ENCODE measurements around the gene ZSWIM7. TPM values are rescaled to one million over a fixed set of nuclear protein-coding genes. Genes with fewer than 3 reads are reported as not detected.

Gene ZSWIM7
- total RNA-seq, 2 donors from 2014 or later, result 45.5 to 58.8 TPM

- Histone ChIP-seq H3K9ac (ENCODE audit: extremely low read depth, low read length, poor library complexity, severe bottlenecking) (no peak overlapping the region), H3K36me3 (ENCODE audit: control insufficient read depth, insufficient read depth, low read length) (peaks cover 90% of the 10 kb centered on the region), H3K27me3 (ENCODE audit: control insufficient read depth, insufficient read depth, low read length, poor library complexity, severe bottlenecking) (no peaks in the 10 kb centered on the region), H3K4me3 (ENCODE audit: low read length) (no peak overlapping the region), H3K4me1 (ENCODE audit: control insufficient read depth, insufficient read depth, low read length) (no peaks in the 10 kb centered on the region), H3K27ac (ENCODE audit: low read depth, low read length) (no peak overlapping the region), H3K9me3 (ENCODE audit: control insufficient read depth, low read length) (peaks cover 6% of the 10 kb centered on the region)
- Mint-ChIP-seq H3K36me3 (ENCODE audit: low read depth) (peaks cover 87% of the 10 kb centered on the region), H3K4me3 (no peak overlapping the region), H3K4me1 (peaks cover 12% of the 10 kb centered on the region), H3K27me3 (ENCODE audit: insufficient read depth) (no peaks in the 10 kb centered on the region), H3K9me3 (peaks cover 3% of the 10 kb centered on the region), H3K27ac (no peak overlapping the region)
- WGBS, 2 experiments (ENCODE audit: insufficient coverage in 1 of 2, insufficient read length in 1 of 2), result 85 to 93% methylated on average over 3 of the region's 3 CpGs
- DNase-seq, result no peak
- TF ChIP-seq, protein P1, sequence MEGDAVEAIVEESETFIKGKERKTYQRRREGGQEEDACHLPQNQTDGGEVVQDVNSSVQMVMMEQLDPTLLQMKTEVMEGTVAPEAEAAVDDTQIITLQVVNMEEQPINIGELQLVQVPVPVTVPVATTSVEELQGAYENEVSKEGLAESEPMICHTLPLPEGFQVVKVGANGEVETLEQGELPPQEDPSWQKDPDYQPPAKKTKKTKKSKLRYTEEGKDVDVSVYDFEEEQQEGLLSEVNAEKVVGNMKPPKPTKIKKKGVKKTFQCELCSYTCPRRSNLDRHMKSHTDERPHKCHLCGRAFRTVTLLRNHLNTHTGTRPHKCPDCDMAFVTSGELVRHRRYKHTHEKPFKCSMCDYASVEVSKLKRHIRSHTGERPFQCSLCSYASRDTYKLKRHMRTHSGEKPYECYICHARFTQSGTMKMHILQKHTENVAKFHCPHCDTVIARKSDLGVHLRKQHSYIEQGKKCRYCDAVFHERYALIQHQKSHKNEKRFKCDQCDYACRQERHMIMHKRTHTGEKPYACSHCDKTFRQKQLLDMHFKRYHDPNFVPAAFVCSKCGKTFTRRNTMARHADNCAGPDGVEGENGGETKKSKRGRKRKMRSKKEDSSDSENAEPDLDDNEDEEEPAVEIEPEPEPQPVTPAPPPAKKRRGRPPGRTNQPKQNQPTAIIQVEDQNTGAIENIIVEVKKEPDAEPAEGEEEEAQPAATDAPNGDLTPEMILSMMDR (conservative IDR thresholded peaks at IDR 0.05), result no peak
These were observed 7.9 kb upstream of the ZSWIM7 start for GRCh38 chr17:16007439-16007838.

DNA sequence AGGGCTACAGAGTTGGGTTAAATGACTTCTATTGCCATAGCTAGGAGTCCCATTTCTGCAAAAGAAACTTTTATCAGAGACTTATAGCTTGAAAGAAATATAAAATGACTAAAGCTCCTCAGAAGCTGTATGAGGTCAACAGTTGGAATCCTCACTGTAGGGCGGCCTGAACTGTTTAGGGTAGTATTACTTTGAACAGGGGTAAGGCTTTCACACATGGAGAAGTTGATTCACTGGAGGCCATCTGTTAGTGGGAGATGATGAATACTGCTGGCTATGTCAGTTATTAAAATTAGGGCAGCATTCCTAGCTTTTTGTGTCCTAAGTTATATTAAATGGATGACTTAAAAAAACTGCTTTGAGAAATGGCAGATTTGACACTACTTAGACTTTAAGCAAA, 6.1 kb upstream of the ZSWIM7 start:
- peaks cover 88% of the 10 kb centered on the region for H3K36me3 ChIP-seq (ENCODE audit: control insufficient read depth, insufficient read depth, low read length)
- Mint-ChIP-seq H3K4me3 (no peak overlapping the region), H3K27me3 (ENCODE audit: insufficient read depth) (no peaks in the 10 kb centered on the region), H3K4me1 (peaks cover 7% of the 10 kb centered on the region), H3K27ac (no peak overlapping the region), H3K36me3 (ENCODE audit: low read depth) (peaks cover 90% of the 10 kb centered on the region), H3K9me3 (peaks cover 19% of the 10 kb centered on the region)
- H3K9me3 ChIP-seq (ENCODE audit: control insufficient read depth, low read length), result peaks cover 22% of the 10 kb centered on the region
- 96 to 100% methylated on average over 1 of the region's 1 CpG for WGBS, 2 experiments (ENCODE audit: insufficient coverage in 1 of 2, insufficient read length in 1 of 2)
- no peak overlapping the region for H3K27ac ChIP-seq (ENCODE audit: low read depth, low read length)
- H3K27me3 ChIP-seq (ENCODE audit: control insufficient read depth, insufficient read depth, low read length, poor library complexity, severe bottlenecking), result no peaks in the 10 kb centered on the region
- H3K4me1 ChIP-seq (ENCODE audit: control insufficient read depth, insufficient read depth, low read length), result no peaks in the 10 kb centered on the region
- DNase-seq, result no peak
- H3K9ac ChIP-seq (ENCODE audit: extremely low read depth, low read length, poor library complexity, severe bottlenecking), result no peak overlapping the region
- TF ChIP-seq, protein P1 (conservative IDR thresholded peaks at IDR 0.05), result no peak
- H3K4me3 ChIP-seq (ENCODE audit: low read length), result no peak overlapping the region

DNA sequence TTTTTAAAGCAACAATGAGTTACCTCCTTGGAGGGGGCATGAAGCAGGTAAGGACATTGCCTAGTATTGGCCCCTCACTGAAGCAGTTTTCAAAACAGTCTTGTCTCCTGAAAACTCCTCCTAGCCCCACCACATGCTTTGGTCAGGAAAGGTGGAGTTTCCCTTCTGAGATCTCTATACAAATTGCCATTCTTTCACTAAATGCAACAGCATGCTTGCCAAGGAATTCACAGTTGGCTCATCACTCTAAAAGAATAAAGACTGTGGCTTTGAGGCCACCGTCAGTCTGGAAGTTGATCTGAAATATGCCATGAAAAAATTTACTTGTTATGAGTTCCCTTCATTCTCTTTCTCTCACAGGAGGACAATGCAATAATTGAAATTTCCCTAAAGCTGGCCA, 4.3 kb upstream of the ZSWIM7 start:
- peaks cover 19% of the 10 kb centered on the region for H3K9me3 Mint-ChIP-seq
- H3K9me3 ChIP-seq (ENCODE audit: control insufficient read depth, low read length), result peaks cover 22% of the 10 kb centered on the region
- no peak overlapping the region for H3K4me3 ChIP-seq (ENCODE audit: low read length)
- TF ChIP-seq, protein P1 (conservative IDR thresholded peaks at IDR 0.05), result no peak
- H3K36me3 Mint-ChIP-seq (ENCODE audit: low read depth), result peaks cover 78% of the 10 kb centered on the region
- H3K27ac Mint-ChIP-seq, result no peak overlapping the region
- H3K27me3 Mint-ChIP-seq (ENCODE audit: insufficient read depth), result no peaks in the 10 kb centered on the region
- peaks cover 9% of the 10 kb centered on the region for H3K4me1 Mint-ChIP-seq
- no peak overlapping the region for H3K9ac ChIP-seq (ENCODE audit: extremely low read depth, low read length, poor library complexity, severe bottlenecking)
- DNase-seq, result no peak
- no peaks in the 10 kb centered on the region for H3K4me1 ChIP-seq (ENCODE audit: control insufficient read depth, insufficient read depth, low read length)
- WGBS, 2 experiments (ENCODE audit: insufficient coverage in 1 of 2, insufficient read length in 1 of 2), result 95 to 100% methylated on average over 1 of the region's 1 CpG
- H3K4me3 Mint-ChIP-seq, result no peak overlapping the region
- H3K27me3 ChIP-seq (ENCODE audit: control insufficient read depth, insufficient read depth, low read length, poor library complexity, severe bottlenecking), result no peaks in the 10 kb centered on the region
- no peak overlapping the region for H3K27ac ChIP-seq (ENCODE audit: low read depth, low read length)
- peaks cover 78% of the 10 kb centered on the region for H3K36me3 ChIP-seq (ENCODE audit: control insufficient read depth, insufficient read depth, low read length)

Data from endodermal cell (in vitro differentiated cells).